Gastrocnemius medialis (tissue), 4 donors: Measurements from ENCODE around the gene ACP7.

Experiments
- POLR2A ChIP-seq, 2 donors: fragments of 450-650 bp; IDR thresholded peaks; one replicate each; pipeline ENCODE4 v1.6.1; 2017; ENCODE audit warnings: antibody characterized with exemption in 2 of 2, mild to moderate bottlenecking in 2 of 2, moderate library complexity in 2 of 2
- TF ChIP-seq, protein P1 (sequence below), 5 experiments: fragments of 450-650 bp in 3 of 5; fragments of 200-600 bp in 2 of 5; sonication (generic) in 2 of 5; IDR thresholded peaks in 4 of 5; conservative IDR thresholded peaks in 1 of 5; 1 replicate in 4 of 5; 2 replicates in 1 of 5; pipeline ENCODE4 v1.5.1; 2016 to 2019; ENCODE audit warnings: antibody characterized with exemption in 5 of 5, mild to moderate bottlenecking in 3 of 5, moderate library complexity in 3 of 5

DNA sequence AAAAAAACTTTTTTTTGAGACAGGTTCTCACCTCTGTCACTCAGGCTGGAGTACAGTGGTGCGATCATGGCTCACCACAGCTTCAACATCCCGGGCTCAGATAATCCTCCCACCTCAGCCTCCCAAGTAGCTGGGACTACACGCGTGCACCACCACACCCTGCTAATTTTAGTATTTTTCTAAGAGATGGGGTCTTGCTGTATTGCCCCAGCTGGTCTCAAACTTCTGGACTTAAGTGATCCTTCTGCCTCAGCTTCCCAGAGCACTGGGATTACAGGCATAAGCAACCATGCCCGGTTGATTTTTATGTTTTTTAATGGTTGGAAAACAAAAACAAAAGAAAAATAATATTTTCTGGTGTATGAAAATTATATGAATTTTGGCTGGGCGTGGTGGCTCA, 9.2 kb upstream of the ACP7 start:
- TF ChIP-seq, protein P1, sequence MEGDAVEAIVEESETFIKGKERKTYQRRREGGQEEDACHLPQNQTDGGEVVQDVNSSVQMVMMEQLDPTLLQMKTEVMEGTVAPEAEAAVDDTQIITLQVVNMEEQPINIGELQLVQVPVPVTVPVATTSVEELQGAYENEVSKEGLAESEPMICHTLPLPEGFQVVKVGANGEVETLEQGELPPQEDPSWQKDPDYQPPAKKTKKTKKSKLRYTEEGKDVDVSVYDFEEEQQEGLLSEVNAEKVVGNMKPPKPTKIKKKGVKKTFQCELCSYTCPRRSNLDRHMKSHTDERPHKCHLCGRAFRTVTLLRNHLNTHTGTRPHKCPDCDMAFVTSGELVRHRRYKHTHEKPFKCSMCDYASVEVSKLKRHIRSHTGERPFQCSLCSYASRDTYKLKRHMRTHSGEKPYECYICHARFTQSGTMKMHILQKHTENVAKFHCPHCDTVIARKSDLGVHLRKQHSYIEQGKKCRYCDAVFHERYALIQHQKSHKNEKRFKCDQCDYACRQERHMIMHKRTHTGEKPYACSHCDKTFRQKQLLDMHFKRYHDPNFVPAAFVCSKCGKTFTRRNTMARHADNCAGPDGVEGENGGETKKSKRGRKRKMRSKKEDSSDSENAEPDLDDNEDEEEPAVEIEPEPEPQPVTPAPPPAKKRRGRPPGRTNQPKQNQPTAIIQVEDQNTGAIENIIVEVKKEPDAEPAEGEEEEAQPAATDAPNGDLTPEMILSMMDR (IDR thresholded peaks at IDR 0.05 in 4 of 5, conservative IDR thresholded peaks at IDR 0.05 in 1 of 5) = no peak
- no peak for TF ChIP-seq POLR2A (IDR thresholded peaks at IDR 0.05)
